ENCODE data around the gene ADAM33.

- TF ChIP-seq CTCF (IDR thresholded peaks at IDR 0.05) (no peak), POLR2A (IDR thresholded peaks at IDR 0.05) (no peak), POLR2AphosphoS5 (IDR thresholded peaks at IDR 0.05) (no peak)
Measured at GRCh38 chr20:3707508-3707899, 25.7 kb upstream of the ADAM33 start.
